IMR-90 (cell line): Measurements from ENCODE around the gene EEF1AKMT2. TPM values are rescaled to one million over a fixed set of nuclear protein-coding genes. Genes with fewer than 3 reads are reported as not detected.

Experiments used
- ATAC-seq: fragments of 200-7000 bp; cut with Tn5 transposase; 2 replicates; pipeline ENCODE4 v1.9.1; 2020; ENCODE audit warnings: low read depth, mild to moderate bottlenecking, moderate library complexity
- BruUV-seq: library from RNA; stranded (reverse); fragments of 400-500 nt; replicated peaks from 2 replicates; lab custom pipeline; 2021; lab: Mats Ljungman, UMichigan
- CTCF ChIA-PET: fragments of 300-600 bp; formaldehyde crosslinking; extraction: SDS; loops from one replicate; lab custom pipeline; 2021; ENCODE audit warnings: antibody characterized with exemption; lab: Yijun Ruan, JAX
- POLR2A ChIA-PET: fragments of 300-600 bp; sonication (Branson Sonifier 250); formaldehyde crosslinking; loops from one replicate; lab custom pipeline; 2022; ENCODE audit warnings: antibody characterized with exemption; ENCODE audit not compliant: unreplicated experiment; lab: Charles Lee
- DNase-seq: peaks from one replicate; pipeline ENCODE4 v3.0.0; 2013
- H2AFZ ChIP-seq: replicated peaks from 2 replicates; pipeline ENCODE3; 2013; ENCODE audit warnings: low read length, mild to moderate bottlenecking; ENCODE audit not compliant: poor library complexity
- H2AK5ac ChIP-seq: 2 replicates; pipeline ENCODE4 v1.6.1; 2013; ENCODE audit warnings: low read depth, low read length, inconsistent platforms
- H2AK9ac ChIP-seq: replicated peaks from 2 replicates; pipeline ENCODE3; 2013; ENCODE audit warnings: mild to moderate bottlenecking, low read depth, low read length, moderate library complexity; ENCODE audit not compliant: poor library complexity
- H2BK120ac ChIP-seq: 2 replicates; pipeline ENCODE4 v1.6.1; 2013; ENCODE audit warnings: low read depth, low read length, inconsistent platforms
- H2BK15ac ChIP-seq: 3 replicates; pipeline ENCODE4 v1.6.1; 2013; ENCODE audit warnings: low read depth, low read length, inconsistent platforms
- H2BK20ac ChIP-seq: 2 replicates; pipeline ENCODE4 v1.6.1; 2013; ENCODE audit warnings: low read depth, mild to moderate bottlenecking, inconsistent platforms, low read length, moderate library complexity
- H2BK5ac ChIP-seq: 2 replicates; pipeline ENCODE4 v1.6.1; 2013; ENCODE audit warnings: mild to moderate bottlenecking, low read depth, low read length, inconsistent platforms; ENCODE audit not compliant: poor library complexity, severe bottlenecking
- H3K14ac ChIP-seq: replicated peaks from 2 replicates; pipeline ENCODE4 v1.6.1; 2013; ENCODE audit warnings: low read depth, low read length, inconsistent platforms
- H3K18ac ChIP-seq: 2 replicates; pipeline ENCODE4 v1.6.1; 2013; ENCODE audit warnings: low read depth, low read length, control low read depth
- H3K23ac ChIP-seq: 2 replicates; pipeline ENCODE4 v1.6.1; 2013; ENCODE audit warnings: low read depth, low read length, inconsistent platforms
- H3K27ac ChIP-seq: 2 replicates; pipeline ENCODE4 v1.5.1; 2013; ENCODE audit warnings: mild to moderate bottlenecking, control low read depth, low read length; ENCODE audit not compliant: insufficient read depth
- H3K27me3 ChIP-seq: 2 replicates; pipeline ENCODE4 v1.6.1; 2013; ENCODE audit warnings: low read length; ENCODE audit not compliant: control insufficient read depth, insufficient read depth
- H3K36me3 ChIP-seq: 2 replicates; pipeline ENCODE4 v1.6.1; 2013; ENCODE audit warnings: low read length, mixed read lengths; ENCODE audit not compliant: control insufficient read depth, insufficient read depth
- H3K4ac ChIP-seq: 2 replicates; pipeline ENCODE4 v1.6.1; 2013; ENCODE audit warnings: low read depth, low read length, inconsistent platforms
- H3K4me1 ChIP-seq: 2 replicates; pipeline ENCODE4 v1.6.1; 2013; ENCODE audit warnings: low read length, mixed read lengths; ENCODE audit not compliant: control insufficient read depth, insufficient read depth
- H3K4me2 ChIP-seq: 2 replicates; pipeline ENCODE4 v1.6.1; 2013; ENCODE audit warnings: low read depth, mild to moderate bottlenecking, control low read depth, low read length, moderate library complexity
- H3K4me3 ChIP-seq: 2 replicates; pipeline ENCODE4 v1.5.1; 2013; ENCODE audit warnings: low read depth, mild to moderate bottlenecking, control low read depth, low read length, moderate library complexity; ENCODE audit not compliant: insufficient read depth
- H3K56ac ChIP-seq: 2 replicates; pipeline ENCODE4 v1.6.1; 2013; ENCODE audit warnings: low read length, inconsistent platforms; ENCODE audit not compliant: insufficient read depth; ENCODE audit errors: extremely low read depth
- H3K79me1 ChIP-seq, 2 experiments: 2 replicates each; pipeline ENCODE4 v1.6.1; 2013; ENCODE audit warnings: low read length in 2 of 2, inconsistent platforms in 1 of 2, low read depth in 1 of 2
- H3K9ac ChIP-seq: 2 replicates; pipeline ENCODE4 v1.6.1; 2013; ENCODE audit warnings: low read depth, low read length, control low read depth
- H3K9me1 ChIP-seq: 2 replicates; pipeline ENCODE4 v1.6.1; 2013; ENCODE audit warnings: low read length, inconsistent platforms; ENCODE audit not compliant: insufficient read depth
- H3K9me3 ChIP-seq: 2 replicates; pipeline ENCODE4 v1.6.1; 2013; ENCODE audit warnings: low read length; ENCODE audit not compliant: control insufficient read depth, insufficient read depth
- H4K20me1 ChIP-seq: 2 replicates; pipeline ENCODE4 v1.6.1; 2013; ENCODE audit warnings: low read length, inconsistent platforms; ENCODE audit not compliant: insufficient read depth
- H4K5ac ChIP-seq: 2 replicates; pipeline ENCODE4 v1.6.1; 2013; ENCODE audit warnings: mild to moderate bottlenecking, low read depth, low read length, control low read depth
- H4K8ac ChIP-seq, 2 experiments: 2 replicates each; pipeline ENCODE4 v1.6.1; 2013; ENCODE audit warnings: low read depth in 2 of 2, low read length in 2 of 2, control low read depth in 1 of 2, inconsistent platforms in 1 of 2
- H4K91ac ChIP-seq: 2 replicates; pipeline ENCODE4 v1.6.1; 2013; ENCODE audit warnings: low read depth, low read length, inconsistent platforms; ENCODE audit not compliant: insufficient read depth
- CEBPB ChIP-seq: IDR thresholded peaks from 2 replicates; pipeline ENCODE4 v1.6.1; 2012; ENCODE audit warnings: low read depth, low read length, improper control_type of control experiment
- CTCF ChIP-seq: conservative IDR thresholded peaks from 2 replicates; pipeline ENCODE4 v1.5.1; 2012; ENCODE audit warnings: mild to moderate bottlenecking, low read depth, low read length, improper control_type of control experiment
- ELK1 ChIP-seq: fragments of 150-350 bp; IDR thresholded peaks from 2 replicates; pipeline ENCODE4 v1.6.1; 2016; ENCODE audit warnings: low read depth, mild to moderate bottlenecking, low read length, moderate library complexity, borderline replicate concordance
- FOS ChIP-seq: fragments of 150-350 bp; IDR thresholded peaks from 2 replicates; pipeline ENCODE4 v1.6.1; 2016; ENCODE audit warnings: low read depth, low read length
- MAFK ChIP-seq: IDR thresholded peaks from 2 replicates; pipeline ENCODE4 v1.6.1; 2012; ENCODE audit warnings: low read depth, low read length, improper control_type of control experiment
- MAZ ChIP-seq: IDR thresholded peaks from 2 replicates; pipeline ENCODE4 v1.6.1; 2012; ENCODE audit warnings: low read depth, mild to moderate bottlenecking, low read length, improper control_type of control experiment, moderate library complexity, borderline replicate concordance
- MXI1 ChIP-seq: IDR thresholded peaks from 2 replicates; pipeline ENCODE4 v1.6.1; 2012; ENCODE audit warnings: low read depth, mild to moderate bottlenecking, low read length, moderate library complexity, borderline replicate concordance
- NFE2L2 ChIP-seq: fragments of 150-350 bp; IDR thresholded peaks from 2 replicates; pipeline ENCODE4 v1.6.1; 2016; ENCODE audit warnings: low read depth, mild to moderate bottlenecking, low read length
- POLR2A ChIP-seq: IDR thresholded peaks from 2 replicates; pipeline ENCODE4 v1.6.1; 2012; ENCODE audit warnings: mild to moderate bottlenecking, low read depth, low read length
- RAD21 ChIP-seq: IDR thresholded peaks from 2 replicates; pipeline ENCODE4 v1.6.1; 2012; ENCODE audit warnings: low read length, improper control_type of control experiment
- RCOR1 ChIP-seq: IDR thresholded peaks from 2 replicates; pipeline ENCODE4 v1.6.1; 2012; ENCODE audit warnings: mild to moderate bottlenecking, low read length, improper control_type of control experiment; ENCODE audit not compliant: insufficient replicate concordance
- RFX5 ChIP-seq: IDR thresholded peaks from 2 replicates; pipeline ENCODE4 v1.8.0; 2012; ENCODE audit warnings: low read depth, mild to moderate bottlenecking, low read length, moderate library complexity
- SMC3 ChIP-seq: fragments of 150-350 bp; IDR thresholded peaks from 2 replicates; pipeline ENCODE4 v1.6.1; 2016; ENCODE audit warnings: low read depth, mild to moderate bottlenecking, antibody characterized with exemption, low read length, moderate library complexity
- USF2 ChIP-seq: fragments of 150-350 bp; IDR thresholded peaks from 2 replicates; pipeline ENCODE4 v1.6.1; 2017; ENCODE audit warnings: mild to moderate bottlenecking, antibody characterized with exemption, low read length, low read depth
- WGBS, 2 experiments: methylation state at CpG; one replicate each; pipeline versions ENCODE4 v1.1.5 to v1.1.7; 2013; ENCODE audit warnings: missing lambda C conversion rate in 2 of 2; ENCODE audit not compliant: insufficient read length in 1 of 2; ENCODE audit errors: extremely low coverage in 2 of 2; 5-methylcytosine and 5-hydroxymethylcytosine counted together
- dilution Hi-C: fragments of 300-500 bp; cut with HindIII; formaldehyde crosslinking; loops from one replicate; pipeline ENCODE4 v1.14.3; 2018; ENCODE audit warnings: low sequenced_read_pairs; ENCODE audit not compliant: unreplicated experiment
- in situ Hi-C: fragments of 300-500 bp; cut with MboI; formaldehyde crosslinking; loops from 3 replicates; pipeline ENCODE4 v1.14.3; 2019; ENCODE audit warnings: low sequenced_read_pairs, inconsistent platforms, mixed read lengths
- intact Hi-C: fragments of 100-400 bp; cut with micrococcal nuclease; formaldehyde crosslinking; loops from 2 replicates; pipeline ENCODE4 v1.10.0; 2022
- polyA plus RNA-seq, 3 experiments: library from polyadenylated mRNA; depleted of rRNA; stranded (reverse); fragments of >200 nt; gene quantifications; 2 replicates each; pipeline ENCODE4 v1.2.3, GENCODE V29; 2012; ENCODE audit warnings: low replicate concordance in 1 of 3
- total RNA-seq: library from RNA; depleted of rRNA; stranded (reverse); fragments of >200 nt; gene quantifications from 2 replicates; pipeline ENCODE4 v1.2.3, GENCODE V29; 2012

EEF1AKMT2 gene
- total and polyA plus RNA-seq, 2 of the 4 experiments (the other 2 are of a cell fraction): 9.7 to 12.7 TPM

GRCh38 chr10:124799211-124799610, 7.5 kb upstream of the EEF1AKMT2 start:
- Histone ChIP-seq H2AFZ (no peak overlapping the region), H2BK15ac (no peak overlapping the region), H4K8ac (no peak overlapping the region), H3K18ac (no peak overlapping the region), H3K23ac (no peak overlapping the region), H2AK9ac (no peak overlapping the region), H3K27me3 (no peaks in the 10 kb centered on the region; the same call in 1 of the 2 replicates), H2BK5ac (no peak overlapping the region), H3K9me3 (no peaks in the 10 kb centered on the region), H3K9ac (no peak overlapping the region), H3K4me1 (no peaks in the 10 kb centered on the region), H3K27ac (no peak overlapping the region), H3K4me3 (no peak overlapping the region), H3K14ac (no peak overlapping the region), H2BK120ac (no peak overlapping the region), H4K20me1 (no peaks in the 10 kb centered on the region), H4K91ac (no peak overlapping the region), H2BK20ac (no peak overlapping the region), H3K4ac (no peak overlapping the region), H3K9me1 (no peaks in the 10 kb centered on the region), H3K79me1 (peaks cover 12% of the 10 kb centered on the region in 2 experiments), H4K5ac (no peak overlapping the region), H3K56ac (no peak overlapping the region), H3K36me3 (no peaks in the 10 kb centered on the region), H3K4me2 (no peak overlapping the region), H2AK5ac (no peak overlapping the region)
- CTCF ChIA-PET: no interaction called here
- TF ChIP-seq RCOR1: no peak
- TF ChIP-seq SMC3: no peak
- TF ChIP-seq USF2: no peak
- no peak for TF ChIP-seq POLR2A
- no peak for TF ChIP-seq ELK1
- no peak for TF ChIP-seq CEBPB
- no peak for TF ChIP-seq RAD21
- no peak for TF ChIP-seq MAFK
- TF ChIP-seq NFE2L2: no peak
- TF ChIP-seq CTCF: no peak
- no peak for TF ChIP-seq RFX5
- TF ChIP-seq MXI1: no peak
- TF ChIP-seq MAZ: no peak
- no peak for TF ChIP-seq FOS
- WGBS, 2 experiments: no CpG with 5 or more reads among the region's 4 CpGs
- intact Hi-C loops: no loop called here
- POLR2A ChIA-PET: no interaction called here
- in situ Hi-C loops: no loop called here
- BruUV-seq: no TSS peak
- dilution Hi-C loops: no loop called here
- ATAC-seq (no peak), DNase-seq (no peak)
